ENCODE measurements around the gene ZG16B.

Gene ZG16B

GRCh38 chr16:2825049-2825742 lies 4.9 kb upstream of the ZG16B start:
- DNase-seq (ENCODE audit: low read depth in 2 of 2) = no peak

GRCh38 chr16:2825906-2826305 lies 4.2 kb upstream of the ZG16B start:
- no peak for DNase-seq (ENCODE audit: low read depth in 2 of 2)

GRCh38 chr16:2826591-2827373 lies 3.3 kb upstream of the ZG16B start:
- no peak for DNase-seq (ENCODE audit: low read depth in 2 of 2)

- no peak for DNase-seq (ENCODE audit: low read depth in 2 of 2)
Observed at GRCh38 chr16:2827374-2827791, 2.7 kb upstream of the ZG16B start.

- DNase-seq (ENCODE audit: low read depth in 2 of 2) = no peak
Observed at GRCh38 chr16:2827831-2828520, 2.1 kb upstream of the ZG16B start.

- DNase-seq (ENCODE audit: low read depth in 2 of 2) = no peak
Observed at GRCh38 chr16:2828521-2828840, 1.6 kb upstream of the ZG16B start.

- DNase-seq (ENCODE audit: low read depth in 2 of 2) = no peak
Observed at GRCh38 chr16:2828876-2829430, 1.1 kb upstream of the ZG16B start.

GRCh38 chr16:2830355-2830695 lies 222 bp downstream of the ZG16B start:
- DNase-seq (ENCODE audit: low read depth in 2 of 2) = no peak

GRCh38 chr16:2831203-2831602 lies 1.1 kb downstream of the ZG16B start:
- DNase-seq (ENCODE audit: low read depth in 2 of 2) = no peak

- no peak for DNase-seq (ENCODE audit: low read depth in 2 of 2)
Observed at GRCh38 chr16:2833776-2834175, 3.7 kb downstream of the ZG16B start.

GRCh38 chr16:2834968-2835367 lies 4.9 kb downstream of the ZG16B start:
- no peak for DNase-seq (ENCODE audit: low read depth in 2 of 2)

- no peak for DNase-seq (ENCODE audit: low read depth in 2 of 2)
Observed at GRCh38 chr16:2835638-2836493, 5.8 kb downstream of the ZG16B start.

- no peak for DNase-seq (ENCODE audit: low read depth in 2 of 2)
Observed at GRCh38 chr16:2836646-2837508, 6.8 kb downstream of the ZG16B start.

- DNase-seq (ENCODE audit: low read depth in 2 of 2) = peak; percentile 29 to 44
Observed at GRCh38 chr16:2838928-2839327, 8.8 kb downstream of the ZG16B start.

- DNase-seq (ENCODE audit: low read depth in 2 of 2) = no peak
Observed at GRCh38 chr16:2839650-2840450, 9.7 kb downstream of the ZG16B start.

GRCh38 chr16:2840914-2841313 lies 10.8 kb downstream of the ZG16B start:
- DNase-seq (ENCODE audit: low read depth in 2 of 2) = no peak

GRCh38 chr16:2841606-2842339 lies 11.7 kb downstream of the ZG16B start:
- DNase-seq (ENCODE audit: low read depth in 2 of 2) = no peak

GRCh38 chr16:2842340-2843000 lies 12.4 kb downstream of the ZG16B start:
- peak; percentile 44 to 74 for DNase-seq (ENCODE audit: low read depth in 2 of 2)

GRCh38 chr16:2843526-2843925 lies 13.4 kb downstream of the ZG16B start:
- no peak for DNase-seq (ENCODE audit: low read depth in 2 of 2)

Data from stimulated activated CD4-positive, alpha-beta T cell treated with anti-CD3 and anti-CD28 coated beads, Interleukin-1b, Interleukin-23, amount 100 ng/mL, for 4 hours (primary cell).